CD4-positive, alpha-beta T cell treated with Interleukin-17A for 1 hour (primary cell): ENCODE data around the gene SPIRE2.

Source experiments
- DNase-seq: peaks from one replicate; pipeline ENCODE4 v3.0.0-alpha.2; 2020

SPIRE2 gene

DNA sequence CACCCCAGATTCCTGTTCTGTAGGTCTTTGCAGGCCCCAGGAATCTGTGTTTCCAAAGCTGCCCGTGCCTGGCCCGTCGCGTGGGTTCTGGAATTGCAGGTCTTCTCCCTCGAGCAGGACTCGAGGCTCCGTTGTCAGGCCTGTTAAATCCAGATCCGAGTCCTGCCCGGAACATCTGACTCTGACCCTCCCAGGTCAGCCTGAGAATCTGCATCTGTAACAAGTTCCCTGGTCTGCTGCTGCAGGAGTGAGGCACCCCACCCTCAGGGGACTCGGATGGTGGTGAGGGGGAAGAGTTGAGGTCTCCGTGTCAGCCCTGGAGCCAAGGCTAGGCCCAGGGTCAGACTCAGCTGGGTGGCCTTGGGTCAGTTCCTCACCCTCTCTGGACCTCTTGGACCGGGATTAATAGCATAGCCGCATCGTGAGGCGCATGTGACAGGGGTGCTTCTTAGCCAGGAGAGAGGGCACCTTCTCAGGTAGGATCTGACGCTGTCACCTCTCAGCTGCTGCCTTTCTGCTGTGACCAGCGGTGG lies 8.8 kb downstream of the SPIRE2 start:
- no peak for DNase-seq

DNA sequence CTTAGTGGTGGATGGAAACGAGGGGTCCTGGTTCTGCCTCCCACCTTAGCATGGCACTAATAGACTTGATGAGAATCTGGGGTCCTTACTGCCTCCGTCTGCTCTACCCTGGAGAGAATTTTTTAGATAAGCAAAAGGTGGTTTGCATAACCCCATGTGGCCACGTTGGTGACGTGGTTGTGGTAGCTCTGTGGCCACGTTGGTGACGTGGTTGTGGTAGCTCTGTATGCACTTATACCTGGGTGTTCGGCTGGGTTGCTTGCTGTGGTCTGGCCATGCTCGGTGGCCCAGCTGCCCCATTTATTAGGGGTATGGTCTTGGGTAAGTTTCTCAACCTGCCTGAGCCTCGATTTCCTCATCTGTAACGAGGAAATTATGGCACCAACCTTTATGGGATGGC lies 13.0 kb downstream of the SPIRE2 start:
- peak; percentile 64 for DNase-seq

DNA sequence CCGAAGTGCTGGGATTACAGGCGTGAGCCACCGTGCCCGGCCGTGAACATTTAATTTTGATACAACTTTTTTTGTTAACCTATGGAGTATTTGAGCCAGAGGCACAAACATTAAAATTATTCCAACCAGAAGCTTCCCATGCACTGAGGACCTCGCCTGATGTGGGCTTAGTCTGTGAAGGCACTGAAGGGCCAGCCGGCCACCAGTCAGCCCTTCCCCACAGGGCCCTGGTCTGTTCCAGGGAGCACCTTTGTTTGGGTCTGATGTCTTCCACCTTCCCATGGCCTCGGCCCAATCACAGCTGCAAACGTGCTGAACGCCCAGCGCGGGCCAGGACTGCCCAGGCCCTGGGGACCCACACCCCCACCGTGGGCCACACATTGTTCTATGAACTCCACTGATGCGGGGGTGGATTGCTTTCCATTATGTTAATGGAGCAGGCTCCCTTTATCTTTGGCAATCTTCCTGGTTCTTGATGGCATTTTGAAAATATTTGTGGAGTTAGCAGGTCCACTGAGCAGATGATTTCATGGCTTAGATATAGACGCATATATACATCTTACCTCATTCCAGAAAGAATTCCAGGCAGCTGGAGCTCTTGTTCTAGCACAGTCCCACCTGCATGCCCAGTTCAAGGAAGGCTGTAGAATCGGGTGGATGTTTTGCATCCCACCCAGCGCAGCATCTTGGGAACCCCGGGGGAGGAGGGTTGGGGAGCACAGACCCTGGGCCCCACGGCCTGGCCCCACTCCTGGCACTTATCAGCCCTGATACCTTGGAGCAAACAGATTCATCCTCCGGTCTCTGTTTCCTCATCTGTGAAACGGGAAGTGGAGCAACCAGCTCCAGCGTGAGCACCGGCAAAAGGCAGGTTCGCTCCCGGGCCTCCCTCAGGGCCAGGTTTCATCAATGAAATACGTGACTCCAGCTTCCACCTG lies 14.5 kb downstream of the SPIRE2 start:
- no peak for DNase-seq

DNA sequence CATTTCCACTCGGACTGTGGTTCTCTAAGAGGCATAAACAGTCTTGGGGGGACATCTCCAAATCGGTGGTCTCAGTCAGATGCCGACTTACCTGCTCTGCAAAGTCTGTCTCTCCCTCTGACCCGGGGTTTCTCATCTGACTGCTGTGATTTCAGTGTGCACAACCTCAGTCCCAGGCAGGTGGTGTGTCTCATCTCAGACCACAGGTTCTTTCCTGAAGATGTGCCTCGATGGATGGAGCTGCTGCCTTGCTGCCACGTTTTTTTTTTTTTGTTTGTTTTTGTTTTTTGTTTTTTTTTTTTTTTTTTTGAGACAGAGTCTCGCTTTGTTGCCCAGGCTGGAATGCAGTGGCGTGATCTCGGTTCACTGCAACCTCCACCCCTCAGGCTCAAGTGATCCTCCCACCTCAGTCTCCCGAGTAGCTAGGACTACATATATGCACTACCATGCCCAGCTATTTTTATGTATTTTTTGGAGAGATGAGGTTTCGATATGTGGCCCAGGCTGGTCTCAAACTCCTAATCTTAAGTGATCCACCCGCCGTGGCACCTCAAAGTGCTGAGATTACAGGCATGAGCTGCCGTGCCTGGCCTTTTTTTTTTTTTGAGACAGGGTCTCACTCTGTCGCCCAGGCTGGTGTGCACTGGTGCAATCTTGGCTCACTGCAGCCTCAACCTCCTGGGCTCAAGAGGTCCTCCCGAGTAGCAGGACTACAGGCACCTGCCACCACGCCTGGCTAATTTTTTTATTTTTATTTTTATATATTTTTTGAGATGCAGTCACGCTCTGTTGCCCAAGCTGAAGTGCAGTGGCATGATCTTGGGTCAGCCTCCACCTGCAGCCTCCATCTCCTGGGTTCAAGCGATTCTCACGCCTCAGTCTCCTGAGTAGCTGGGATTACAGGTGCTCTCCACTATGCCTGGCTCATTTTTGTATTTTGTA lies 15.4 kb downstream of the SPIRE2 start:
- no peak for DNase-seq

DNA sequence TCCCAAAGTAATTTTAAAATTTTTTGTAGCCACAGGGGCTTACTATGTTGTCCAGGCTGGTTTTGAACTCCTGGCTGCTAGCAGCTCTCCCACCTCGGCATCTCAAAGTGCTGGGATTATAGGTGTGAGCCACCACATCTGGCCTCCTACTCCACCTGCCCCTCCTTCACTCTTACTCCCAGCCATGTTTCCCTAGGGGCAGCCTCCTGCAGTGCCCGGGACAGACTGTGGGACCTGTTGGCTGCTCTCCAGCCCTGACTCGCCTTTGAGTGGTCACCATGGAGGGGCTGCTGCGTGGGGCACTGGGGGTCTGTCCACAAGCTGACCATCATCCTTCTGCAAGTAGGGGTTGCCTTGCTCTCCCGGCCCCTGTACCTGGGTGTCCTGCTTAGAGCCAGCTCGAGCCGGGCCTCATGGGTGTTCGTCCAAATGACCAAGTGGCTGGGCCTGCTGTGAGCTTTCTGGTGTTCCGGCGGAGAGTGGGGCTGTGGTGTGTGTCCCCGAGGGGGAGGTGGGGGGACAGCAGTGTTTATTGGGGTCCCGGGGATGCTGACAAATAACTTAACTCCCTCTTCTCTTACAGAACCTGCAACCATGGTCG lies 16.6 kb downstream of the SPIRE2 start:
- DNase-seq, result no peak

DNA sequence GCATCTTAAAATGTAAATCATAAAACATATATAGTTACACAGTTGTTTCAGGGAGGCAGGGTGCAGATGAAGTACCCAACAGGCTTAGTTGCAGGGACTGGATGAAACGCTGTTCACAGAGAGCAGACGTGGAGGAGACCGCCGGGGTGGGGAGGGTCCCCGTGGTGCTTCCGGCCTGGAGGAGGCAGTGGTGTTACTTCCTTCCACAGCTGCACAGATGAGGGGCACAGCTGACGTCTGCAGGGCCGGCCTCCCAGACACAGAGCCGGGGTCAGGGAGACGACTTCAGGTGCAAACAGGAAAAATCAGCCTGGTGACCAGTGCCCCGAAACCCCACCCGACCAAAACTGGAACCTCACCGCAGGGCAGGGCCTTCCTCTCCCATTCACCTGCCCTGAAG lies 17.1 kb downstream of the SPIRE2 start:
- DNase-seq, result no peak

DNA sequence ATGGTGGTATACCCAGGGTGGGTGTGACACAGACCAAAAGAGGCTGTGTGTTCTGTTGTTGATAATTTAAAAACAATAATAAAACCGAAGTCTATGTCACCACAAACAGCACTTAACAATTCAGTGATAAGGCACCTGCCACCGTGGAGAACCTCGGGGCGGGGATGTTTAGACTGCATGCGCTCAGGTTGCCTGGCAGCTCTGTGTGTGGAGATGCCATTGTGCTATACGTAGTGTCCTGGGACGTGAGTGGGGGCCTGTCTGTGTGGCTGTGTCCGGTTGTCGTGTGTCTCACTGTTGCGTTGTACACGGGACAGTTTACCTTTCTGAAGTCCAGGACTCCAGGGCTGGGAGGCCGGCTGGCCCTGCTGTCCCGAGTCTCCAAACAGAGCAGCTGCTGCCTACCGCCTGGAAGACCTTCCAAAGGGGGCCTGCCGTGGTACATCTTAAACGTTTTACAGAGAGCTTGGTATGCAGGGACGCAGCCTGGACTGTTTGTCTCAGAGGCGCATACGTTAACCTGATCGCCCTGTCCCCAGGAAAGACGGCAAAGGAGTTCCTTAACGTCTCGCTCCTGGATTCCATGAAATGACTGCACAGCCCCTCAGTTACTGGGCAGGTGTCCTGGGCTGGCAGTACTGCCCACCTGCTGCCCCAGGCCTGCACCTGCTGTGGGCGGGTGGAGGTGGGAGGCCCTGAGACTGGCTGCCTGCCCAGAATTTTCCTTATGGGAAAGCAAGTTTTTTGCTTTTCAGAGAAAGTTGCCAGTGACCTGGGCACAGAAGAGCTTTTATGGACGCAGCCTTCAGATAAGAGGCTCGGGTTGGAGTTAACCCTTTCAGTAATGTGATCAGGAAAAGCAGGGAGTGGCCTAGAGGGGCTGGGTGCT lies 19.0 kb downstream of the SPIRE2 start:
- DNase-seq, result no peak

DNA sequence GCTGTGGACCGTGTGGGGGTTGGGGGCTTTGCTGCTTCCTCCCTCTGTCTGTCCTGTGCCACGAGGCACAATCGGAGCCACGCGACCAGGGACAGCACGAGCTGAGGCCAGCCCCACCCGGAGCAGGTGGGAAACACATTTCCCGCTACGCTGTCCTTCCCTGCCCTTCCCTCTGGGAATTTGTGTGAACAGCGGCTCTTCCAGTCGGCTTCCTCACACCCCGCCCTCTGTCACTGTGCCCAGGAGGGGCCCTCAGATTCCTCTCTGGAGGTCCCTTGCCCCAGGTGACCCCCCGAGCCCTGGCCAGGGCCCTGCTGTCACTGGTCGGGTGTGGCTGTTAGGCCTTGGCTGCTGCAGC lies 19.6 kb downstream of the SPIRE2 start:
- DNase-seq, result no peak

DNA sequence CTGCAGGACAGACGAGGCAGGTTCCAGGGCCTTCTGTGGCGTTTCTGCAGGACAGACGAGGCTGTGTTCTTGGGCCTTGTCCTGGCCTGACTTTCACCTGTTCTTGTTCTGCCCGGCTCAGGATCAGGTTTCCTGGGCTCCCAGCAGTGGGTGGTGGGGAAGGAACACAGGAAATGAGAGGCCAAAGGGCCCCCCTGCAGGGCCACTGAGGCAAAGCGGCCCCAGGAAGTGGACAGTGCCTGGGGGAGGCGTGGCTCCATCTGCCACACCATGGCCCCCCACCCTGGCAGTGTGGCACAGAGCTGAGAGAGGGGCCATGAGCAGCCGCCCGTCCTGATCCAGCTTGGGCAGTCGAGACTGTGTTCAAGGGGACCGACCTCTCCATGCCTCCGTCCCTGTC lies 20.7 kb downstream of the SPIRE2 start:
- no peak for DNase-seq

DNA sequence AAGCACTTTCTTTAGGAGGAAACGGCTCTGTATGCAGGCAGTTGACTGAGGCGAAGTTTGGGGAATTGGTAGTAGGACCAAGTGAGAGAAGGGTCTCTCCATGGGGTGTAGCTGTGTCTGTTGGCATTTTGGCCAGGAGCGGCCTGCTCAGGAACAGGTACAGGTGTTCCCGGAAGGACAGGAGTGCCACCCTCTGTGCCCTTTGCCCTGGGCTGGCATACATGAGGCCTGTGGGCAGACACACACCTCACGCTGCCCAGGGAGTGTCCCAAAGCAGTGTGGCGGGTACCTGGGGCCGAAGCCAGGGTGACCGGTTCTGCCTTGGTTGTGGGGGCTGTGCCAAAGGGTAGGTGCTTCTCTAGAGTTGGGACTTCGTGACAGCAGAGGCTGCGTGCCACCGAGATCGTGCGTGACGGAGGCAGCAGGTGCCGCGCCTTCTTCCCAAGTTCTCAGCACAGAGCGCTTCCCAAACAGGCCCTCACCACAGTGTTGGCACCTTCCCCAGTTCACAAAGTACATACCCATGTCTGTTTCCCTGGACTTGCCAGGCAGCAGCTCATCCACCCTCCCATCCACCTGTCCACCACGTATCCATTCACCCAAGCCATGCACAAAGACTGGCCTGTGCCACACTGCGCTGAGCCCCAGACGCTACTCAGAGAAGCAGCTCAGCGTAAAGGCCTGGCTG lies 25.2 kb downstream of the SPIRE2 start:
- DNase-seq, result no peak

DNA sequence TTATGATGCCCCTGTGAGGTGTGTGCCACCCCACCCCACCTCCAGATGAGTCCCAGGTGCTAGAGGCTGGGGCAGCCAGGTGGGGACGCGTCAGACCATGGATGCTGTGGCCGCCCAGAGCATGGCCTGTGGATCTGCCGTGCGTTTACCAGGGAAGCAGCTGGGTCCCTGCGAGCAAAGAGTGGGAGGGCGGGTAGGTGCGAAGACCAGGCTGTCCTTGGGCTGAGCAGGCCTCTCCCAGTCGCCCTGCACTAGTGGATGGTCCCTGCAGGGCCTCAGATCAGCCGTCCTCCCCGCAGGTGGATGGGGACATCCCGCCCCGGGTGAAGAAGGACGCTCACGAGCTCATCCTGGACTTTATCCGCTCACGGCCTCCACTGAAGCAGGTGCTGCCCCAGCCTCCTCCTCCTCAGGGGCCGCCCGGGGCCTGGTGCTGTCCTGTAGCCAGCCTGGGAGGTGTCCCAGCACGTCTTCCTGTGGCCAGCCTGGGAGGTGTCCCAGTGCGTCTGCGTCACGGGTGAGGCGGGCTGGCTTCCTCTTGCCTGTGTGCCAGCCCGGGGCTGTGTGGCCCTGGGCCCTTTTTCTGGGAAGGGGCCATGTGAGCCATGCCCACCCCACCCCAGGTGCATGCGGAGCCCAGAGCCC lies 27.1 kb downstream of the SPIRE2 start:
- no peak for DNase-seq

DNA sequence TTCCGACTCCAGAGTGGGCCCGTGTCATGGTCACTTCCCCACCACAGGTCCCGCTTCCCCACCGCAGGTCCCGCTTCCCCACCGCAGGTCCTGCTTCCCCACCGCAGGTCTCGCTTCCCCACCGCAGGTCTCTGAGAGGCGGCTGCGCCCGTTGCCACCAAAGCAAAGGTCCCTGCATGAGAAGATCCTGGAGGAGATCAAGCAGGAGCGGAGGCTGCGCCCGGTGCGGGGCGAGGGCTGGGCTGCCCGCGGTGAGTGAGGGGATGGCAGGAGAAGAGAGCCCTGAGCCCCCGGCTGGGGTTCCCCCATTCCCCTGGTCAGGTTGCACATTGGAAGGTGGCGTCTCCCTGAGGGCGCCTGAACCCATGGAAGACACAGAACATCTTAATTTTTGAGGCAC lies 27.7 kb downstream of the SPIRE2 start:
- no peak for DNase-seq

DNA sequence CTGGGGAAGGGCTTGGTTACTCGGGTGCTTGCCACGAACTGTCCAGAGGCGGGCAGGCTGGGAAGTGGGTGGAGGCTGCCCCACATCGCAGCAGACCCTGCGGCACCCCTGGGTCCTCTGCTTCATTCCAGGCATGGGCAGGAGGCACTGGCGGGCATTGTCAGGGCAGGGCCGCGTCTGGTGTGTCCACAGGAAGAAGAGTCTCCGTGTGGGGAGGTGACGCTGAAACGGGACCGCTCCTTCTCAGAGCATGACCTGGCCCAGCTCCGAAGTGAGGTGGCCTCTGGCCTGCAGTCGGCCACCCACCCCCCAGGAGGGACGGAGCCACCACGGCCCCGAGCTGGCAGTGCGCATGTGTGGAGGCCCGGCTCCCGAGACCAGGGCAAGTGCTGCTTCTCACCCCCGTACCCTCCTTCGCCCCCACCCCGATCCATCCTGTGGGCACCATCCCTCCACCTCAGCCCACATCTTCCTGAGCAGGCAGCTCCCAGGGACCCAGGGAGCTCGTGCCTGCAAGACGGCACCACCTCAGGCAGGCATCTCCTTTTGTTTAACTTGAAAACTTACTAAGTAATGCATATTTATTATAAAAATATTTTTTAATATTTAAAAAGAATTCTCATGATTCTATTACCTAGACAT lies 30.8 kb downstream of the SPIRE2 start:
- no peak for DNase-seq

DNA sequence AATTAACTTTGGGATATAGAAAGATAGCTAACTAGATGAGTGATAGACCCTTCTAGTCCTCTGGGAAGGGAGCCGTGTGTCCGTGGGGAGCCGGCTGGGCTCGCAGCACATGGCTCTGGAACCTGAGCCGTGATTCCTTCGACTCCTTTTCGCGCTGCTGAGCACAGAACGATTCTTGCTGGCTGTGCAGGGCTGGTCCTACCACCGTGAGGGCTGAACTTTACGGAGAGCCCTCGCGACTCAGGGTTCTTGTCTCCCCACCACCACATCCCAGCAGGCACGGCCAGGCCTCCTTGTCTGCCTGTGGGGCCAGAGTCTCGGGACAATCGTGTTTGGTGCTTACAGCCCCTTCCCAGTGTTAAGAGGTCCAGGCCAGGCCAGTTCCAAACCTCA lies 31.3 kb downstream of the SPIRE2 start:
- no peak for DNase-seq

DNA sequence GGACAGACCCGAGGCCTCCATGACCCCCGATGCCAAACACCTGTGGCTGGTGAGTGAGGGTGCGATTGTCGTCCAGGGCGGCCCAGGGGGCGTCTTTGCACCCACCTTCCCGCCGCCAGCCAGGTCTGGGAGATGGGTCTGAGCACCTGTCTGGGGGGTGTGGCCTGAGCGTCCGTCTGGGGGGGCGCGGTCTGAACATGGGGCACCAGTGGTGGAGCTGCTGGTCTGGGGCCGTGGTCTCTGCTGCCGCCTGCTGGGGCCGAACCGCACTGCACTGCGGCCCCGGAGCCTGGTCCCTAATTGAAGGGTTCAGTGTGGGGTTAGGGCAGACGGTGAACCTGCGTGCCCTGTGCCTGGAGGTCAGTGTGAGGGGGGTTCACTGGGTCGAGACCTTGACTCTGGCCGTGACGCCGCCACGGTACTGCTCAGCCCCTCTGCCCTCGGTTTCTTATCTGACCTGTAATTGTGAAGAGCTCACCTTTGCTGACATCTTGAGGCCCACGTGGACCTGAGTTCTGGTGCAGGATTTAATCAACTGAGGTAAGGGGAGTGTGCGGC lies 32.6 kb downstream of the SPIRE2 start:
- DNase-seq, result peak; percentile 84

DNA sequence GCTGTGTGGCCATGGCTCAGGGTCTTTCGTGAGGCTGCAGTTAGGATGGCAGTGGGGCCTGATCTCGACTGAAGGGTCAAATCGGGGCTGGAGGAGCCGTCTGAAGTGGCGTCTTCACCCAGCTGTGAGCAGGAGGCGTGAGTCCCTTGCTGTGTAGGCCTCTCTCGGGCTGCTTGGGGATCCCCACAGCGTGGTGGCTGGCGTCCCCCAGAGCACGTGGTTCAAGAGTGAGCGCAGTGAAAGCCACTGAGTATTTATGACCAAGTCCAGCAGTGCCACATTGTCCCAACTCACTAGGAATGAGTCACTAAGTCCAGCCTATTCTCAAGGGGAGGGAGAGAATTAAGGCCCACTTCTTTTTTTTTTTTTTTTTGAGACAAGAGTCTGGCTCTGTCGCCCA lies 33.4 kb downstream of the SPIRE2 start:
- no peak for DNase-seq

DNA sequence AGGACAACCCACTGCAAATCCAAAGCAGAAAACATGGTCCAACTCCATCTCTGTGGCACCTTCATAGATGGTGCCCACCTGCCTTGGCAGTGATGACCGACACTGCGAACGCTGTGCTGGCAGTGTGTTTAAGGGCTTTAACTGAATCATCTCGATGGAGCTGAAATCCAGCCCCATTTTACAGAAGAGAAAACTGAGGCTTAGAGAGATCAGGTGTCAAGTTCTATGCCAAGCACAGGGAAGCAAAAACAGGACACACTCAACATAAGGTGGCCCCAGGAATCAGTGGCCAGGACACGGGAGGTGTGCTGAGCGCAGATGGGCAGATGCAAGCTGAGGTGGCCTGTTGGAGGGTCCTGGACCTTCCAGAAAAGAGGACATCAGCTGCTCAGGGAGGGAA lies 34.5 kb downstream of the SPIRE2 start:
- DNase-seq, result no peak

DNA sequence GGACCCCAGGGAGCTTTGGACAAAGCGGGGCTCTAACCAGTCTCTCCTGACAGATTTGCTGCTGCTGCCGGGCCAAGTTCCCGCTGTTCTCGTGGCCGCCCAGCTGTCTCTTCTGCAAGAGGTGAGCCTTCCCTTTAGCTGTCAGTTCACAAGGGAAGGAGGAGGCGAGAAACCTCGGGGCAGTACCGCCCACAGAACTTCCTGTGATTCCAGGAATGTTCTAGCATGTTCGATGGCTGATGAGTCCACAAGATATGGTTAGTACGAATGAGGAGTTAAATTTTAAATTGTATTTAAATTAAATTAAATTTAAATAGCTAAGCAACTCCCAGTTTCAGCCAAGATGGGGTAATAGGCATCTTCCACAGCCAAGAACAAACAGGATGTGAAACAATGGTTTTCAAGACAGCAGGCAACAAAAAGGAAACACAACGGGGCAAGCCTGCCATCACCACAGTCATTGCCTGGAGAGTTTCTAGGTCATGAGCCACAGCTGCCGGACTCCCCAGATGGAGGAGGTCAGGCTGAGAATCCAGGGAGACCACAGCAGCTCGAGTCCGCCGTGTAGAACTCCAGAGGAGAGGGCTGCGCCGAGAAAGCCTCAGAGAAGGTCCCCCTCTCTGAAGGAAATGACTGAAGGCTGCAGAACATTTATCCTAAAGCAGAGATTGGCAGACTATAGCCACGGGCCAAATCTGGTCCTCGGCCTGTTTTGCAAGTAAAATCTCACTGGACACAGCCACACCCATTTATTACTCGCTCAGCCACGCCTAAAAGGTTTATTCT lies 35.7 kb downstream of the SPIRE2 start:
- peak; percentile 67 for DNase-seq

DNA sequence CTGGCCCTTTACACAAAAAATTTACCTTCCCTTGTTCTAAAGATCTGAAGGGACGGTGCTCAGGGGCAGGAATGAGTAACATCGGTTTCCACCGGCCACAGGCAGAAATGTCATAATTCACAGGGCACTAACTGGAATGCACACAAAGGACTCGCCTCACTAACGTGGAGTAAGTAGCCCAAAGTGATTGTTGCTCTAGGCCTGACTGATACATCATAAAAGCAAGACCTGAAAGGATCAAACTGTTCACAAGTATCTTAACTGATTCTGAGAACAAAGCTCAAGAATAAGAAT lies 36.2 kb downstream of the SPIRE2 start:
- no peak for DNase-seq

DNA sequence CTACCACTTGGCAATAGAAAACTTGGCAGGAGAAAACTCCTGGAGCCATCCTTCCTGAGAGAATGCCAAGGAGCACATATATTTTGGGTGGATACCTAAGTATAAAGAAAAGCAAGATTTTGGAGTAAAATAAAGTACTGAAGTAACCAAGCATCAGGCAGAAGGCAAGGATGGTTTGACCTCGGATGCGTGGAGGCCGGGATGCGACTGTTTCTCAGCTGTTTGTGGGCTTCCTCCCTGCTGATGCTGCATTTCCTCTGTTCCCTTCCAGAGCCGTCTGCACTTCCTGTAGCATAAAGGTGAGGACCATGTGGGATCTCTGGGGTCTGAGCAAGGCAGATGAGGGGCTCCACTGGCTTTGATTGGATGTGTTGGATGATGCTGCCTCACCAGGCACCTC lies 39.6 kb downstream of the SPIRE2 start:
- DNase-seq, result no peak
